Keratinocyte (primary cell): Measurements from ENCODE around the gene ASB15. TPM values are rescaled to one million over a fixed set of nuclear protein-coding genes. Genes with fewer than 3 reads are reported as not detected.

Source experiments
- DNase-seq: peaks from one replicate; pipeline ENCODE4 v3.0.0-alpha.2; 2011; ENCODE audit warnings: low read depth, missing footprints, low spot score
- FAIRE-seq: peaks from 2 replicates; lab custom pipeline; 2011; peaks lifted over from hg19 to GRCh38; lab: Jason Lieb, UNC
- H2AFZ ChIP-seq: 2 replicates; pipeline ENCODE4 v1.6.0; 2012; ENCODE audit warnings: low read length, control low read depth, inconsistent platforms; ENCODE audit not compliant: control insufficient read depth
- H3K27ac ChIP-seq: 2 replicates; pipeline ENCODE4 v1.5.1; 2011; ENCODE audit warnings: low read length; ENCODE audit not compliant: control insufficient read depth, insufficient read depth
- H3K27me3 ChIP-seq: 3 replicates; pipeline ENCODE4 v1.6.0; 2011; ENCODE audit warnings: low read length; ENCODE audit not compliant: control insufficient read depth, insufficient read depth; ENCODE audit errors: extremely low read depth
- H3K36me3 ChIP-seq, 2 experiments: 2 replicates in 1 of 2; 3 replicates in 1 of 2; pipeline ENCODE4 v1.5.1; 2011; ENCODE audit warnings: low read length in 2 of 2, mild to moderate bottlenecking in 1 of 2; ENCODE audit not compliant: control insufficient read depth in 2 of 2, insufficient read depth in 2 of 2; ENCODE audit errors: extremely low read depth in 1 of 2
- H3K4me1 ChIP-seq: 3 replicates; pipeline ENCODE4 v1.5.1; 2011; ENCODE audit warnings: low read length; ENCODE audit not compliant: control insufficient read depth, insufficient read depth; ENCODE audit errors: extremely low read depth
- H3K4me2 ChIP-seq: 3 replicates; pipeline ENCODE4 v1.6.0; 2011; ENCODE audit warnings: low read depth, low read length; ENCODE audit not compliant: control insufficient read depth, insufficient read depth; ENCODE audit errors: extremely low read depth
- H3K4me3 ChIP-seq, 3 experiments: fragments of 200-600 bp in 1 of 3; sonication (generic) in 1 of 3; 2 replicates in 2 of 3; 3 replicates in 1 of 3; pipeline ENCODE4 v1.5.1; 2011 to 2016; ENCODE audit warnings: low read length in 3 of 3, mild to moderate bottlenecking in 3 of 3, control low read depth in 2 of 3, inconsistent platforms in 1 of 3, low read depth in 1 of 3, mixed read lengths in 1 of 3, mixed run types in 1 of 3, moderate library complexity in 1 of 3; ENCODE audit not compliant: control insufficient read depth in 2 of 3, insufficient read depth in 2 of 3; ENCODE audit errors: extremely low read depth in 1 of 3
- H3K79me2 ChIP-seq: 2 replicates; pipeline ENCODE4 v1.6.0; 2012; ENCODE audit warnings: low read length; ENCODE audit not compliant: control insufficient read depth, insufficient read depth
- H3K9ac ChIP-seq: 3 replicates; pipeline ENCODE4 v1.6.0; 2011; ENCODE audit warnings: low read length; ENCODE audit not compliant: control insufficient read depth, insufficient read depth; ENCODE audit errors: extremely low read depth
- H3K9me1 ChIP-seq: 3 replicates; pipeline ENCODE4 v1.6.0; 2011; ENCODE audit warnings: low read length; ENCODE audit not compliant: control insufficient read depth, insufficient read depth; ENCODE audit errors: extremely low read depth
- H3K9me3 ChIP-seq: 2 replicates; pipeline ENCODE4 v1.5.1; 2012; ENCODE audit warnings: low read depth, low read length; ENCODE audit not compliant: control insufficient read depth
- H4K20me1 ChIP-seq: 3 replicates; pipeline ENCODE4 v1.6.0; 2011; ENCODE audit warnings: low read length; ENCODE audit not compliant: control insufficient read depth, insufficient read depth; ENCODE audit errors: extremely low read depth
- CTCF ChIP-seq, 3 experiments: IDR thresholded peaks in 1 of 3; conservative IDR thresholded peaks in 1 of 3; optimal IDR thresholded peaks in 1 of 3; 2 replicates in 2 of 3; 3 replicates in 1 of 3; pipeline versions ENCODE3 to v1.5.1; 2011; ENCODE audit warnings: low read length in 3 of 3, mild to moderate bottlenecking in 3 of 3, moderate library complexity in 2 of 3, control low read depth in 1 of 3, inconsistent platforms in 1 of 3; ENCODE audit not compliant: insufficient read depth in 2 of 3; ENCODE audit errors: extremely low read depth in 1 of 3
- EZH2 ChIP-seq: IDR thresholded peaks from one replicate; pipeline ENCODE4 v1.6.1; 2012; ENCODE audit warnings: inconsistent platforms, mild to moderate bottlenecking, low read length, moderate library complexity
- dilution Hi-C: fragments of 300-500 bp; cut with MboI; formaldehyde crosslinking; loops from one replicate; pipeline ENCODE4 v1.7.0; 2020; ENCODE audit warnings: low sequenced_read_pairs; ENCODE audit not compliant: extremely low pct_ligation_motif_present
- polyA plus RNA-seq, 5 experiments: library from polyadenylated mRNA; depleted of rRNA in 3 of 5; stranded (reverse) in 3 of 5; stranded (forward) in 1 of 5; unstranded in 1 of 5; fragments of >200 nt; gene quantifications; 1 replicate in 1 of 5; 2 replicates in 3 of 5; 3 replicates in 1 of 5; pipeline versions ENCODE4 v1.2.1 to v1.2.3, GENCODE V29; 2011 to 2012; ENCODE audit warnings: missing spikeins in 2 of 5, low read depth in 1 of 5, low replicate concordance in 1 of 5

Gene ASB15
- polyA plus RNA-seq, 1 donor (not counting 4 experiments of a cell fraction or from before 2014, with no cell fraction given) = not detected

- Histone ChIP-seq H3K27me3 (no peaks in the 10 kb centered on the region), H3K9ac (no peak overlapping the region), H3K27ac (no peak overlapping the region), H3K9me1 (no peaks in the 10 kb centered on the region), H4K20me1 (no peaks in the 10 kb centered on the region), H3K9me3 (no peaks in the 10 kb centered on the region), H3K36me3 (no peaks in the 10 kb centered on the region), H3K4me3 (no peak overlapping the region), H3K4me2 (no peak overlapping the region), H3K4me1 (peaks cover 16% of the 10 kb centered on the region), H2AFZ (no peak overlapping the region), H3K79me2 (no peaks in the 10 kb centered on the region)
- dilution Hi-C loops = no loop called here
- DNase-seq = no peak
- TF ChIP-seq CTCF (optimal IDR thresholded peaks at IDR 0.05 in 1 of 3, IDR thresholded peaks at IDR 0.05 in 1 of 3, conservative IDR thresholded peaks at IDR 0.05 in 1 of 3; ENCODE audit: extremely low read depth in 1 of 3, insufficient read depth in 2 of 3, low read length in 3 of 3) (no peak), EZH2 (no peak)
- no peak for FAIRE-seq
Measured at GRCh38 chr7:123637878-123638277, 36.3 kb downstream of the ASB15 start.

- TF ChIP-seq CTCF (optimal IDR thresholded peaks at IDR 0.05 in 1 of 3, IDR thresholded peaks at IDR 0.05 in 1 of 3, conservative IDR thresholded peaks at IDR 0.05 in 1 of 3; ENCODE audit: extremely low read depth in 1 of 3, insufficient read depth in 2 of 3, low read length in 3 of 3) (no peak), EZH2 (no peak)
- Histone ChIP-seq H3K27me3 (no peaks in the 10 kb centered on the region), H3K4me3 (no peak overlapping the region), H3K9ac (no peak overlapping the region), H3K79me2 (no peaks in the 10 kb centered on the region), H4K20me1 (no peaks in the 10 kb centered on the region), H3K4me2 (no peak overlapping the region), H3K36me3 (no peaks in the 10 kb centered on the region), H3K27ac (no peak overlapping the region), H3K4me1 (peaks cover 20% of the 10 kb centered on the region), H2AFZ (no peak overlapping the region), H3K9me1 (no peaks in the 10 kb centered on the region), H3K9me3 (no peaks in the 10 kb centered on the region)
- FAIRE-seq = no peak
- DNase-seq = no peak
- dilution Hi-C loops = no loop called here
Measured at GRCh38 chr7:123639631-123640030, 38.0 kb downstream of the ASB15 start.
